Measurements from ENCODE around the gene RHOH. TPM values are rescaled to one million over a fixed set of nuclear protein-coding genes. Genes with fewer than 3 reads are reported as not detected.

The RHOH gene
- total RNA-seq, 4 donors from 2014 or later = 0.26 TPM; not detected in 3

DNA sequence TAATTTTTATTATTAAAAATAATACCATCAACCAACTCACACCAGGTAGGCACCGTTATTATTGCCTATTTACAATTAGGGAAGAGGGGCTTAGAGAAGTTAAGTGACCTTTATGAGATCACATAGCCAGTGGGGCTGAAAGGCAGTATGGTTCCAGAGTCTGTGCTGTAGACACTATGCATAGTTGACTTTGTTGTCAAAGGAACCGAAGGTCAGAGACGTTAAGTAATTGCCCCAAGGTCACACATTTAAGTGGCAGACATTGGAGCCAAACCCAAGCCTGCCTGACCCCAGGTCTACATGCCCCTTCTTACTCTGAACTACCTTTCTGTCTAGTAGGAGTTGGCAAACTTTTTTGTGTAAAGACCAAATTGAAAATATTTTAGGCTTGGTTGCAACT is 36.4 kb downstream of the RHOH start:
- Histone ChIP-seq H3K4me3 (no peak overlapping the region), H3K27me3 (no peaks in the 10 kb centered on the region), H3K27ac (no peak overlapping the region), H3K4me1 (no peaks in the 10 kb centered on the region), H3K9me3 (no peaks in the 10 kb centered on the region), H3K36me3 (no peaks in the 10 kb centered on the region)
- intact Hi-C loops (cut with DNase I; ENCODE audit: low total_unique reads) (no loop called here), in situ Hi-C loops (cut with MboI; ENCODE audit: low sequenced_read_pairs in 4 of 4) (no loop called here)
- ATAC-seq (no peak), DNase-seq (no peak)
- TF ChIP-seq, protein P1, sequence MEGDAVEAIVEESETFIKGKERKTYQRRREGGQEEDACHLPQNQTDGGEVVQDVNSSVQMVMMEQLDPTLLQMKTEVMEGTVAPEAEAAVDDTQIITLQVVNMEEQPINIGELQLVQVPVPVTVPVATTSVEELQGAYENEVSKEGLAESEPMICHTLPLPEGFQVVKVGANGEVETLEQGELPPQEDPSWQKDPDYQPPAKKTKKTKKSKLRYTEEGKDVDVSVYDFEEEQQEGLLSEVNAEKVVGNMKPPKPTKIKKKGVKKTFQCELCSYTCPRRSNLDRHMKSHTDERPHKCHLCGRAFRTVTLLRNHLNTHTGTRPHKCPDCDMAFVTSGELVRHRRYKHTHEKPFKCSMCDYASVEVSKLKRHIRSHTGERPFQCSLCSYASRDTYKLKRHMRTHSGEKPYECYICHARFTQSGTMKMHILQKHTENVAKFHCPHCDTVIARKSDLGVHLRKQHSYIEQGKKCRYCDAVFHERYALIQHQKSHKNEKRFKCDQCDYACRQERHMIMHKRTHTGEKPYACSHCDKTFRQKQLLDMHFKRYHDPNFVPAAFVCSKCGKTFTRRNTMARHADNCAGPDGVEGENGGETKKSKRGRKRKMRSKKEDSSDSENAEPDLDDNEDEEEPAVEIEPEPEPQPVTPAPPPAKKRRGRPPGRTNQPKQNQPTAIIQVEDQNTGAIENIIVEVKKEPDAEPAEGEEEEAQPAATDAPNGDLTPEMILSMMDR (IDR thresholded peaks at IDR 0.05 in 4 of 5, conservative IDR thresholded peaks at IDR 0.05 in 1 of 5) = no peak
- TF ChIP-seq POLR2A (IDR thresholded peaks at IDR 0.05) = no peak

DNA sequence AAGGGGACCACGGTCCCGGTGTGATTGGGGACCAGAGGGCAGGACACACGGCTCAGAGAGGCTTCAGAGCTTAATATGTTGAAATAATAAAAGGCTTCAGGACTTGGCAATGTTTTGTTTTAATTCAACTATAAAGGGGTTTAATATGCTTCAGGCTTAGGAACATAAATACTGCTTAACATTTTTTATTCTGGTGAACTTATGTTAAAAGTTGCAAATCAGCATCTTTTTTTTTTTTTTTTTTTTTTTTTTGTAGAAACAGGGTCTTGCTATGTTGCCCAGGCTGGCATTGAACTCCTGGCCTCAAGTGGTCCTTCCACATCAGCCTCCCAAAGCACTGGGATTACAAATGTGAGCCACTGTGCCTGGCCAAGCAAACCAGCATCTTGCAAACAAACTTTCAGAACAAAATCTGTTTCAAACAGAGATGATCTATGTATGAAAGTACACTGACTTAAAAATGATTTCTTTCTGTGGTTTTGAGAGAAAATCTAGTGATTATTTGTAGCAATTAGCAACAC is 37.7 kb downstream of the RHOH start:
- no peak overlapping the region for H3K4me3 ChIP-seq
- H3K4me1 ChIP-seq = no peaks in the 10 kb centered on the region
- H3K9me3 ChIP-seq = no peaks in the 10 kb centered on the region
- DNase-seq (no peak), ATAC-seq (no peak)
- H3K27ac ChIP-seq = no peak overlapping the region
- H3K27me3 ChIP-seq = no peaks in the 10 kb centered on the region
- intact Hi-C loops (cut with DNase I; ENCODE audit: low total_unique reads) (no loop called here), in situ Hi-C loops (cut with MboI; ENCODE audit: low sequenced_read_pairs in 4 of 4) (no loop called here)
- no peak for TF ChIP-seq POLR2A (IDR thresholded peaks at IDR 0.05)
- TF ChIP-seq, protein P1 (IDR thresholded peaks at IDR 0.05 in 4 of 5, conservative IDR thresholded peaks at IDR 0.05 in 1 of 5) = no peak
- H3K36me3 ChIP-seq = no peaks in the 10 kb centered on the region

DNA sequence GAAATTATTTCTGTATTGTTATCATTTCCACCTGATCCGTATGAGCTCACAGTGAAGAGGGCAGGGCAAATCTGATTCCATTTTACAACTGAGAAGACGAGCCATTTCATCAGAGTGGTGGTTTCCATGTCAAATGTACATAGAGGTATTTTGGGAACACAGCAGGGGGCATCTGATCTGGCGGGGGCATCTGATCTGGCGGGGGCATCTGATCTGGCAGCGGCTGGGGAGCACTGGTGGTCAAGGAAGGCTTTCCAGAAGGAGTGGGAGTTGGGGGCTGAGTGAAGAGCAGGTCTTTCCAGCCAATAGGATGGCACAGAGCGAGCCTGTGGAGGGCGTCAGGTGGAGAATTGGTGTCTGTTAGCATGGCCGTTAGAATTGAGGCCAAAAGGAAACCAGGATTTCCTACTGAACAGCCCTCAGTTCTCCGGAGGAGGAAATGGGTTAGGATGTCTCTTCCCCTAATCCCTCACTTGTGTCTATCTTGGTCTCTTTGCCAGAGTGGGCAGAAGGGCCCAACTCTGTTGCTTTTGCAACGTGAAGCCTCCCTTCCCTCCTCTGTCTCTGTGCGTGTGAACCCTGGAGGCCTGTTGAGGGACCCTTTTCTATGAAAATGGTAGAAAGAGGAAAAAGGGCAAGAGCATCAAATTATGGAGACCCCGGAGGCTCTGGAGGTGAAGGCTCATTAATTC is 41.3 kb downstream of the RHOH start:
- ATAC-seq = no peak
- Histone ChIP-seq H3K36me3 (no peaks in the 10 kb centered on the region), H3K27me3 (no peaks in the 10 kb centered on the region), H3K4me1 (no peaks in the 10 kb centered on the region), H3K9me3 (no peaks in the 10 kb centered on the region), H3K27ac (no peak overlapping the region), H3K4me3 (no peak overlapping the region)
- in situ Hi-C loops (cut with MboI; ENCODE audit: low sequenced_read_pairs in 4 of 4) (no loop called here), intact Hi-C loops (cut with DNase I; ENCODE audit: low total_unique reads) (no loop called here)
- TF ChIP-seq POLR2A (IDR thresholded peaks at IDR 0.05) = no peak
- TF ChIP-seq, protein P1 (IDR thresholded peaks at IDR 0.05 in 4 of 5, conservative IDR thresholded peaks at IDR 0.05 in 1 of 5) = no peak
- DNase-seq = no peak

- Histone ChIP-seq H3K36me3 (no peaks in the 10 kb centered on the region), H3K4me1 (no peaks in the 10 kb centered on the region), H3K4me3 (no peak overlapping the region), H3K27me3 (no peaks in the 10 kb centered on the region), H3K27ac (no peak overlapping the region), H3K9me3 (no peaks in the 10 kb centered on the region)
- DNase-seq = no peak
- in situ Hi-C loops (cut with MboI; ENCODE audit: low sequenced_read_pairs in 4 of 4) = no loop called here
- TF ChIP-seq, protein P1 (IDR thresholded peaks at IDR 0.05 in 4 of 5, conservative IDR thresholded peaks at IDR 0.05 in 1 of 5) = no peak
- no peak for TF ChIP-seq POLR2A (IDR thresholded peaks at IDR 0.05)
- no peak for ATAC-seq
- intact Hi-C loops (cut with DNase I; ENCODE audit: low total_unique reads) = no loop called here
These were observed 42.1 kb downstream of the RHOH start for GRCh38 chr4:40238700-40239548.
